GM21390 (cell line): Measurements from ENCODE around the gene TMEM9.

Experiments used
- ATAC-seq: cut with Tn5 transposase; IDR thresholded peaks from one replicate; pipeline ENCODE4 v1.9.1; 2021; ENCODE audit not compliant: unreplicated experiment

TMEM9 gene

DNA sequence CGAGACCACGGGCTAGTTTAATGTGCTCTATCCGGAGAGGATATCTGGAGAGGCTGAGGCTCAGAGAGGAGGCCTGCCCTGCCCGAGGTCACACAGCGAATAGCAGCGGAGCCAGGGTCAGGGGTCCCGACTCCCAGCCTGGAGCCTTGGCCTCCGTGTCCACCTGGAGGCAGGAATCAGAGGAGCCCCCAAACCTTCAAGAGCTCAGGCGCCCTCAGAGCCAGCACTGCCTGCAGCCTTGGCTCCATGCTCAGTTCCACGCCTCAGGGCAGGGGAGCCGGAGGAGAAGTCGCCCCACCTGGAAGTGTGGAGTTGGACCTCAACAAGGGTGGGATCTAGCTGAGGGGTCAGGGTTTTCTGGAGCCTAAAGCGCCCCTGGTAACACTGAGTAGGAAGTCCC lies 25.3 kb downstream of the TMEM9 start:
- ATAC-seq, result no peak

DNA sequence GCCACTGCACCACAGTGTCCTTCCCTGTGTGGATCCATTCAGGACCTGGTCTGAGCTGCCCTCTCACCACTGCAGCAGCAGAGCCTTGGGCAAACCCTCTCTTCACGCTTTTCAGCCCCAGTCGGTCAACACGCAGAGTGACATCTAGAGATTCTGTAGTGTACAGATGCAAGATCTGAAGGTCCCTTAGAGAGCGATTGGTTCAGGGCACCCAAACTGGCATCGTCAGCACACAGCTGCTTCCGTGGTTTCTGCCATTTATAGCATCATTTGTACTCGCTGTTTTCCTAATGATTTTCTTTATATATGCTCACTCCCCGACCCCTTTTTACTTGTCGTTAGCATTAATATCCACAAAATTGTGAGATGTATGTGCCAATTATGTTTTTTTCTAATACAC lies 25.8 kb downstream of the TMEM9 start:
- no peak for ATAC-seq

GRCh38 chr1:201127755-201128455 lies 26.4 kb downstream of the TMEM9 start:
- no peak for ATAC-seq

GRCh38 chr1:201126832-201127754 lies 27.2 kb downstream of the TMEM9 start, which contains the start of gene ASCL5:
ASCL5 (minus strand) TSS chr1:201127184; CDS start chr1:201115372, 11,812 bp downstream.
- no peak for ATAC-seq

GRCh38 chr1:201126463-201126831 lies 27.8 kb downstream of the TMEM9 start:
- ATAC-seq, result no peak

GRCh38 chr1:201125800-201126199 lies 28.5 kb downstream of the TMEM9 start:
- no peak for ATAC-seq

- no peak for ATAC-seq
Measured at GRCh38 chr1:201125019-201125418, 29.3 kb downstream of the TMEM9 start.

- ATAC-seq, result no peak
Measured at GRCh38 chr1:201123866-201124265, 30.4 kb downstream of the TMEM9 start.

- ATAC-seq, result no peak
Measured at GRCh38 chr1:201122321-201122957, 31.8 kb downstream of the TMEM9 start.

- ATAC-seq, result peak; percentile 55
Measured at GRCh38 chr1:201119206-201120197, 34.8 kb downstream of the TMEM9 start.

GRCh38 chr1:201116091-201116490 lies 38.2 kb downstream of the TMEM9 start:
- no peak for ATAC-seq

- ATAC-seq, result no peak
Measured at GRCh38 chr1:201115390-201115937, 38.8 kb downstream of the TMEM9 start.

- ATAC-seq, result peak; percentile 93
Measured at GRCh38 chr1:201114245-201115131, 39.8 kb downstream of the TMEM9 start.

DNA sequence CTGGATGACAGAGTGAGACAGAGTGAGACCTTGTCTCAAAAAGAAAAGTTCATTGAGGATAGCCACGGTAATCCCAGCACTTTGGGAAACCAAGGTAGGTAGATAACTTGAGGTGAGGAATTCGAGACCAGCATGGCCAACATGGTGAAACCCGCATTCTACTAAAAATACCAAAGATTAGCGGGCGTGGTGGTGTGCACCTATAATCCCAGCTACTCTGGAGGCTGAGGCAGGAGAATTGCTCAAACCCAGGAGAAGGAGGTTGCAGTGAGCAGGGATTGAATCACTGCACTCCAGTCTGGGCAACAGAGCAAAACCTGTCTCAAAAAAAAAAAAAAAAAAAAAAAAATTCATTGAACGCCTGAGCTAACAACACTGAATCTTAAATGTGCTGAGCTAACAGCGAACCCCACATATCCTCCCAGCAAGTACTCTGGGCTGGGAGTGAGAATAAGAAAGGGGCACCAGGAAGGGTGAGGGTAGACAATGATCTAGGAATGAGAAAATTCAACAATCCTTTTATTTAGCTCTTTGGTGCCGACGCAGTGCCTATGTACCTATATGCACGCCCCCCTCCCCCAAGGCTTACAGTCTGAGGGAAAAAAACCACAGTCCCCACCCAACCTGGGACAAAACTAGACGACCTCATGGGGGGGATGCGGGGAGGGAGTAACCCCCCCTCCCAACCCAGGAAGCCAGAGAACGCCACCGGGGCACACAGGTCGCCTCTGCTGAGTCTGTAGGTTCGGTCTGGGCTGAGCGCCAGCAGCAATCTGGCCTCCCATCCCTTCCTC lies 40.6 kb downstream of the TMEM9 start:
- no peak for ATAC-seq

- ATAC-seq, result no peak
Measured at GRCh38 chr1:201112926-201113325, 41.3 kb downstream of the TMEM9 start.

- ATAC-seq, result no peak
Measured at GRCh38 chr1:201112173-201112731, 42.0 kb downstream of the TMEM9 start, which contains the start of gene CACNA1S. CACNA1S (minus strand) TSS chr1:201112426; CDS start chr1:201112339, 87 bp downstream.

DNA sequence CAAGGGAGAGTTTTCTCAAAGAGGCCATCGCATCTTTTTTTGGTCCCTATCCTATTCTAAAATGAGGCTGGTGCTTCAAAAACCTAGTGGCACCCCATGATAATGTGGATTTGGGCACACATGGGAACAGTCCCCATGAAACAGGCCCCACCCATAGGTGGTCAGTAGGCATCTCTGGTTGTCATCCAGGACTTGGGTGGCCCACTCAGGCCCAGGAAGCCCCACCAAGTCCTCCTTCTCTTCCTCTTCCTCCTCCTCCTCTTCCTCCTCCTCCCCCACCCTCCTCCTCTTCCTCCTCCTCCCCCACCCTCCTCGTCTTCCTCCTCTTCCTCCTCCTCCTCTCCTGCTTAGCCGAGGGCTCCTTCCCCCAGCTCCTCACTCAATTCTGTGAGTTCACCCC lies 42.6 kb downstream of the TMEM9 start:
- no peak for ATAC-seq

DNA sequence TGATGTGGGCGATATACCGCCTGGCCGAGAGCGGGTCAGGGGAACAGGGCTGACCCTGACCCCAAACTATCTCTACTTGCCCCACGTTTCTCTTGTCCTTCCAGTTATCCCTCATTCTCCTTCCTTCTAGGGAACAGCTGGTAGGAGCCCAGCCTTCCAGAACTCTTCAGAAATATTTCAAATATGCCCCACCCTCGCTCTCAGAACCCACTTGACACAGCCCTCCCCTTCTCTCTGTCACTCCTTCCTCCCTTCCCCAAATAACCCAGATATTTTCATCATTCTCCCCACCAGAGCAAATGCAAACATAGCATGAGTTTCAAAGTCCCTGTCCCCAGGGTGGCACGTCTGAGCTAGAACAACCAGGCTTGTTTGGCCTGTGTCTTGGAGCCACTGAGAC lies 43.1 kb downstream of the TMEM9 start:
- no peak for ATAC-seq
